HG03571 (cell line): ENCODE measurements around the gene TOMM20.
A peak's percentile ranks its signal among the peaks of the same experiment; 100 is the strongest.

Experiments
- ATAC-seq: cut with Tn5 transposase; IDR thresholded peaks from one replicate; pipeline ENCODE4 v1.9.1; 2021; ENCODE audit not compliant: unreplicated experiment

The TOMM20 gene

DNA sequence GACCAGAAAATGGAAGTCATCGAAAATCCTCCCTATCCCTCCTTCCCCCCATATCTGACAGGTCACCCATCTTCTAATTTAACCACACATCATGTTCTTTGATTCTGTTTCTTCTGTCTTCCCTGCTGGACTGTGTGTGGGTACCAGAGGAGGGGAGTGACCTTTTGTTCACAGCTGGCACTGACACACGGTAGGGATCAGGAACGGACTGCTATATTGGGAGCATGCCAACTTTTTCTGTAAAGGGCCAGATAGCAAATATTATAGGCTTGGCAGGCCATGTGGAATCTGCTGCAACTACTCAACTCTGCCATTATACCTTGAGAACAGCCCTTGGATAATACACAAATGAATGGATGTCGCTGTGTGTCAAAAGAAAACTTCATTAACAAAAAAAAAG, 7.5 kb upstream of the TOMM20 start:
- ATAC-seq = no peak

DNA sequence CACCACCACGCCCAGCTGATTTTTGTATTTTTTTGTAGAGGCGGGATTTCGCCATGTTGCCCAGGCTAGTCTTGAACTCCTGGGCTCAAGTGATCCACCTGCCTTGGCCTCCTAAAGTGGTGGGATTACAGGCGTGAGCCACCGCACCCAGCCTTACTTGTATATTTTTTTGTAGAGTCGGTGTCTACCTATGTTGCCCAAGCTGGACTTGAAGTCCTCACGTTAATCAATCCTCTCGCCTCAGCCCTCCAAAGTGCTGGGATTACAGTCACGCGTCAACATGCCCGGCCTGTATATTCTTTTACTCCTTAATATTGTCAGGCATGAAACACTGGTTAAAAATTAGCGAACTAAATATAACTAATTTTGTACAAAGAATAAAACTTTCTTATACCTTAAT, 5.5 kb upstream of the TOMM20 start:
- no peak for ATAC-seq

GRCh38 chr1:235133086-235133485, 4.4 kb upstream of the TOMM20 start:
- ATAC-seq = no peak

DNA sequence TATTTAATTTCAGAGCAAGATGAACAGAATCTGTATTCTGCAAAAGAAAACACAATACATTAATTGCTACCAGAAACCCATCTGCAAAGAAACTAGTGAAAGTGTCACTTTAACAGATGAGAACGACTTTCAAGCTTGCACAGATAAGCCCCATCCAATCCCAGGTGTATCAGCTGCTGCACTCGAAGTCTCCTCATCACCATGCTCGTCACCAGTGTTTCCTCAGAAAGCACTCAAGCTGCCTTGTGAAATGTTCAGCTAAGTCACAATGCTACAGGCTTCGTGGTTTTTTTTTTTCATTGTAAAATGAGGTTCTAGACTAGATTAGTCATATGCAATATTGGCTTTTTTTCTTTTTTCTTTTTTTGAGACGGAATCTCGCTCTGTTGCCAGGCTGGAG, 3.3 kb upstream of the TOMM20 start:
- no peak for ATAC-seq

DNA sequence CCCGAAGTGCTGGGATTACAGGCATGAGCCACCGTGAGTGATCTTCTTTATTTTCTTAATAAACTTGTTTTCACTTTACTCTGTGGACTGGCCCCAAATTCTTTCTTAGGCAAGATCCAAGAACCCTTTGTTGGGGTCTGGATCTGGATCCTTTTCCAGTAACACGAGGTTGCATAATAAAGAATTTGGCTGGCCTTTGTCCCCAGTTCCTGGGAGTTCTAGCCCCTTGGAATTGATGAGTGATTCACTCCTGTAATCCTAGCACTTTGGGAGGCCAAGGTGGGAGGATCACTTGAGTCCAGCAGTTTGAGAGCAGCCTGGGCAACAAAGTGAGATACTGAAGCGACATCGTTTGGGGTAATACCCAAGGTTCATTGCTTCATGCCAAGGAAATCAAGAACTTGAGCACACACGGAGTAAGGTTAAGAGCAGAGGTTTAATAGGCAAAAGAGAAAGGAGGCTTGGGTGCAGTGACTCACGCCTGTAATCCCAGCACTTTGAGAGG, 2.2 kb upstream of the TOMM20 start:
- ATAC-seq = no peak

- ATAC-seq = no peak
Measured at GRCh38 chr1:235129774-235130570, 1.3 kb upstream of the TOMM20 start.

DNA sequence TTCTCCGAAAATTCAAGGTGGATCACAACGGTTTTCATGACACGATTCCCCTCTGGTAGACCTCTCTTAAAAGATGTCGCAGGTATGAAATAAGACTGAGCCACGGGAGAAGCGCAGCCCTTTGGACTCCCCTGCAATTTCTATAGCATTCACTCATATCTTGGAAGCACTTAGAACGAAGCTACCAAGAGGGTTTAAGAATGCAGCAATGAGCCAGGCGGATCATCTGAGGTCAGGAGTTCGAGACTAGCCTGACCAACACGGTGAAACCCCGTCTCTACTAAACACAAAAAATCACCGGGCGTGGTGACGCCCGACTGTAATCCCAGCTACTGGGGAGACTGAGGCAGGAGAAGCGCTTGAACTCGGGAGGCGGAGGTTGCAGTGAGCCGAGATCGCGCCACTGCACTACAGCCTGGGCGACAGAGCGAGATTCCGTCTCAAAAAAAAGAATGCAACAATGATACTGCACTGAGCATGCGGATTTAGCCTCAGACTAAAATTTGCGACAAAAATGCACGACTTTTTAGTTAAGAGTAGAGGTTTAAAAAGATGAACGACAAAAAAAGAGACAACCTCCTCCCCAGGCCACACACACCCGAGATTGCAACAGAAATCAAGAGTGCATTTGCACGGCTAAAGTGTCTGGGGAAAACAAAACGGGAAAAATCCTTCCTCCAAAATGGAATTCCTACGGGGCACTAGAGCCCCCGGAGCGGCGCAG, 743 bp downstream of the TOMM20 start:
- no peak for ATAC-seq

- ATAC-seq = no peak
Measured at GRCh38 chr1:235127203-235127602, 1.4 kb downstream of the TOMM20 start.

- no peak for ATAC-seq
Measured at GRCh38 chr1:235124665-235125064, 4.0 kb downstream of the TOMM20 start.

DNA sequence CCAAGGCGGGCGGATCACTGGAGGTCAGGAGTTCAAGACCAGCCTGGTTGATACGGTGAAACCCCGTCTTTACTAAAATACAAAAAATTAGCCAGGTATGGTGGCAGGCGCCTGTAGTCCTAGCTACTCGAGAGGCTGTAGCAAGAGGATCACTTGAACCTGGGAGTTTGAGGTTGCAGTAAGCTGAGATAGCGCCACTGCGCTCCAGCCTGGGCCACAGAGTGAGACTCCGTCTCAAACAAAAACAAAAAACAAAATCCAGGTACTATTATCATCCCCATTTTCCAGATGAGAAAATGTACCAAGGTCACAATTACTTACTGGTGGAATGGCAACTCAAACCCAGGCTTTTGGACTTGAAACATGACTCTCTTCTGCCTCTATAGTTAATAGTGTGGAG, 4.5 kb downstream of the TOMM20 start:
- no peak for ATAC-seq

DNA sequence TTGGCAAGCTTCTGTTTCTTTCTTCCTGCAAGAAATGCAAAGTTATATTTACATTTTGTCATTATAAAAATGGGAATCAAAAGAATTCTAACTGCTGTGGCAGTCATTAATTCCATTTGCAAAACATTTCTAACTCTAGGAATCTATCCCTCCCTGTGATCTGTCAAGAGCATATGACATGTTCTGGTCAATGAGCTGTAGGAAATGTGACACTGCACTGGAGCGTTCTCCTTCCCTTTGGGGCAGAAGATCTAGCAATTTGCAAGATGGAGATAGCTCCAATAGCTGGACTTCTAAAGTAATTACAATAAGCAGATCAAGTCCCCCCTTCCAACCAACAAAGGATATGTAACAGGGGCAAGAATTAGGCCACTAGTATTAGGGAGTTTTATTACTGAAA, 6.3 kb downstream of the TOMM20 start:
- ATAC-seq = no peak

- ATAC-seq = no peak
Measured at GRCh38 chr1:235113183-235113917, 15.3 kb downstream of the TOMM20 start.

- ATAC-seq = no peak
Measured at GRCh38 chr1:235112297-235113182, 16.1 kb downstream of the TOMM20 start.

- ATAC-seq = no peak
Measured at GRCh38 chr1:235111107-235111506, 17.5 kb downstream of the TOMM20 start.

GRCh38 chr1:235108876-235109275, 19.8 kb downstream of the TOMM20 start:
- no peak for ATAC-seq

DNA sequence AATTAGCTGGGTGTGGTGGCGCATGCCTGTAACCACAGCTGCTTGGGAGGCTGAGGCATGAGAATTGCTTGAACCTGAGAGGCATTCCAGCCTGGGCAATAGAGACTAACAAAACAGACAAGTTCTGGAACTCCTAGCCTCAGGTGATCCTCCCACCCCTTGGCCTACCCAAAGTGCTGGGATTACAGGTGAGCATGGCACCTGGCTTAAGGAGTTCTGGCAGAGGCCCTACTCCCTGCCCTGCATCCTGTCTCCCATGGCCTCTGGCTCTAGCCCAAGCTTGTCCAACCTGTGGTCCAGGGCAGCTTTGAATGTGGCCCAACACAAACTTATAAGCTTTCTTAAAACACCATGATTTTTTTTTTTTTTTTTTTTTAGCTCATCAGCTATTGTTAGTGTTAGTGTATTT, 20.4 kb downstream of the TOMM20 start:
- no peak for ATAC-seq

DNA sequence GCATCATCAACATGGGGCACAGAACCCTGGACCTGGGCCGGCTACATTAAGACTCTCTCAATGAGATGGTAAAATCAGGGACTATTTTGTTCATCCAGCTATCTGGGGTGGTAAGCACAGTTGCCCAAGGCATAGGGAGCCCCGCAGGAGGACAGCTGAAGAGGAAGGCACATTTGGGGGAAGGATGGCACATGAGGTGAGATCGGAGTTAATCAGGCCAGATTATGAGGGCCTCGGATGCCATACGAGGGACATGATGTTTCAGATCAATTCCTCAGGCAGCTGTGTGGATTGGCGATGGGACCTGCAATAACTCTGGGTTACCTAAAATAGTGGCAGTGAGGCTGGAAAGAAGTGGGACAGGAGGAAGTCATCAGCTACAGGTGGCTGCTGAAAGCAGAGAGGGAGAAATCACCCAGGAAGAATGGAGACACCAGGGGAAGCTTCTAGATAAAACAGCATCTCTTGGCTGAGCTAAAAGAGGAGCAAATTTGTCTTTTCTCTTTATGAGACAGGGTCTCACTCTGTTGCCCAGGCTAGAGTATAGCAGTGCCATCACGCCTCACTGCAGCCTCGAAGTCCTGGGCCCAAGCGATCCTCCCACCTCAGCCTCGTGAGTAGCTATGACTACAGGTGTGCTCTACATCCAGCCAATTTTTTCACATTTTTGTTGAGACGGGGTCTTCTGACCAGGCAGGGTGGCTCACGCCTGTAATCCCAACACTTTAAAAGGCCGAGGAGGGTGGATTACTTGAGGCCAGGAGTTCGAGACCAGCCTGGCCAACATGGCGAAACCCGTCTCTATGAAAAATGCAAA, 21.1 kb downstream of the TOMM20 start:
- no peak for ATAC-seq

DNA sequence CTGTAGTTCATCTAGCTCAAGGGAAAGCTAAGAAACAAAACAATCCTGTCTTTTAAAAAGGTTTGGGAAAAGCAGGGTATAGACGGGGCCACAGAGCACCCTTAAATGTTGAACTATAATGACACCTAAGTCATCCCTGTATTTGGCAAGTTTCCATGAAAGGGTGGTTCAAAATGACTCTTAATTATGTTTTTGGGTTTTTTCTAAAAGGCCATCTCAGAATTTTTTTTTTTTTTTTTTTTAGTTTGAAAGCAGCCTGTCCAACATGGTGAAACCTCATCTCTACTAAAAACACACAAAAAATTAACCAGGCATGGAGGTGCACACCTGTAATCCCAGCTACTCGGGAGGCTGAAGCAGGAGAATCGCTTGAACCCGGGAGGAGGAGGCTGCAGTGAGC, 22.2 kb downstream of the TOMM20 start:
- ATAC-seq = no peak

- ATAC-seq = peak; percentile 84
Measured at GRCh38 chr1:235105051-235106043, 23.3 kb downstream of the TOMM20 start.
